Measurements from ENCODE around the gene COL23A1.

Gene COL23A1

GRCh38 chr5:178465861-178466288 lies 124.3 kb downstream of the COL23A1 start:
- no peak for DNase-seq (ENCODE audit: low read depth, low spot score)
- no peak overlapping the region for H3K9ac ChIP-seq (ENCODE audit: insufficient read length)
- H3K36me3 ChIP-seq (ENCODE audit: insufficient read depth, low read length) = no peaks in the 10 kb centered on the region
- H3K9me3 ChIP-seq (ENCODE audit: low read depth, low read length) = no peaks in the 10 kb centered on the region
- no peak for TF ChIP-seq EZH2 (IDR thresholded peaks at IDR 0.05)
- no peak for TF ChIP-seq FOXP2 (optimal IDR thresholded peaks at IDR 0.05; ENCODE audit: control extremely low read depth, extremely low read length, insufficient read depth)
- TF ChIP-seq POLR2AphosphoS5 (IDR thresholded peaks at IDR 0.05; ENCODE audit: borderline replicate concordance, low read depth, low read length) = no peak
- H3K27ac ChIP-seq = no peak overlapping the region
- H3K4me3 ChIP-seq = no peak overlapping the region

- Histone ChIP-seq H3K4me3 (no peak overlapping the region), H3K9me3 (ENCODE audit: low read depth, low read length) (no peaks in the 10 kb centered on the region), H3K36me3 (ENCODE audit: insufficient read depth, low read length) (no peaks in the 10 kb centered on the region), H3K9ac (ENCODE audit: insufficient read length) (no peak overlapping the region), H3K27ac (no peak overlapping the region)
- TF ChIP-seq FOXP2 (optimal IDR thresholded peaks at IDR 0.05; ENCODE audit: control extremely low read depth, extremely low read length, insufficient read depth) (no peak), POLR2AphosphoS5 (IDR thresholded peaks at IDR 0.05; ENCODE audit: borderline replicate concordance, low read depth, low read length) (no peak), EZH2 (IDR thresholded peaks at IDR 0.05) (no peak)
- DNase-seq (ENCODE audit: low read depth, low spot score) = no peak
Observed at GRCh38 chr5:178465228-178465860, 124.8 kb downstream of the COL23A1 start.

GRCh38 chr5:178464431-178465048 lies 125.7 kb downstream of the COL23A1 start:
- TF ChIP-seq EZH2 (IDR thresholded peaks at IDR 0.05) = no peak
- TF ChIP-seq POLR2AphosphoS5 (IDR thresholded peaks at IDR 0.05; ENCODE audit: borderline replicate concordance, low read depth, low read length) = no peak
- no peak for TF ChIP-seq FOXP2 (optimal IDR thresholded peaks at IDR 0.05; ENCODE audit: control extremely low read depth, extremely low read length, insufficient read depth)
- no peak overlapping the region for H3K27ac ChIP-seq
- no peak overlapping the region for H3K9ac ChIP-seq (ENCODE audit: insufficient read length)
- no peak overlapping the region for H3K4me3 ChIP-seq
- no peak for DNase-seq (ENCODE audit: low read depth, low spot score)
- H3K36me3 ChIP-seq (ENCODE audit: insufficient read depth, low read length) = no peaks in the 10 kb centered on the region
- no peaks in the 10 kb centered on the region for H3K9me3 ChIP-seq (ENCODE audit: low read depth, low read length)

- Histone ChIP-seq H3K36me3 (ENCODE audit: insufficient read depth, low read length) (no peaks in the 10 kb centered on the region), H3K27ac (no peak overlapping the region), H3K9me3 (ENCODE audit: low read depth, low read length) (no peaks in the 10 kb centered on the region), H3K9ac (ENCODE audit: insufficient read length) (no peak overlapping the region), H3K4me3 (no peak overlapping the region)
- no peak for DNase-seq (ENCODE audit: low read depth, low spot score)
- no peak for TF ChIP-seq POLR2AphosphoS5 (IDR thresholded peaks at IDR 0.05; ENCODE audit: borderline replicate concordance, low read depth, low read length)
Observed at GRCh38 chr5:178463321-178464155, 126.7 kb downstream of the COL23A1 start.

- H3K27ac ChIP-seq = no peak overlapping the region
- DNase-seq (ENCODE audit: low read depth, low spot score) = no peak
Observed at GRCh38 chr5:178462816-178463215, 127.4 kb downstream of the COL23A1 start.

GRCh38 chr5:178462076-178462475 lies 128.1 kb downstream of the COL23A1 start:
- no peak overlapping the region for H3K27ac ChIP-seq
- no peak overlapping the region for H3K4me3 ChIP-seq
- no peaks in the 10 kb centered on the region for H3K36me3 ChIP-seq (ENCODE audit: insufficient read depth, low read length)
- TF ChIP-seq POLR2AphosphoS5 (IDR thresholded peaks at IDR 0.05; ENCODE audit: borderline replicate concordance, low read depth, low read length) (no peak), EZH2 (IDR thresholded peaks at IDR 0.05) (no peak), FOXP2 (optimal IDR thresholded peaks at IDR 0.05; ENCODE audit: control extremely low read depth, extremely low read length, insufficient read depth) (no peak)
- no peak for DNase-seq (ENCODE audit: low read depth, low spot score)
- H3K9ac ChIP-seq (ENCODE audit: insufficient read length) = no peak overlapping the region
- H3K9me3 ChIP-seq (ENCODE audit: low read depth, low read length) = no peaks in the 10 kb centered on the region

More at GRCh38 chr5:178462816-178463215, 127.4 kb downstream of the COL23A1 start:
- TF ChIP-seq POLR2AphosphoS5 (IDR thresholded peaks at IDR 0.05; ENCODE audit: borderline replicate concordance, low read depth, low read length) = no peak
- no peak for TF ChIP-seq FOXP2 (optimal IDR thresholded peaks at IDR 0.05; ENCODE audit: control extremely low read depth, extremely low read length, insufficient read depth)
- no peak for TF ChIP-seq EZH2 (IDR thresholded peaks at IDR 0.05)
- Histone ChIP-seq H3K9ac (ENCODE audit: insufficient read length) (no peak overlapping the region), H3K4me3 (no peak overlapping the region), H3K36me3 (ENCODE audit: insufficient read depth, low read length) (no peaks in the 10 kb centered on the region), H3K9me3 (ENCODE audit: low read depth, low read length) (no peaks in the 10 kb centered on the region)

- no peak overlapping the region for H3K27ac ChIP-seq
- no peak for DNase-seq (ENCODE audit: low read depth, low spot score)
- TF ChIP-seq POLR2AphosphoS5 (IDR thresholded peaks at IDR 0.05; ENCODE audit: borderline replicate concordance, low read depth, low read length) = no peak
- TF ChIP-seq EZH2 (IDR thresholded peaks at IDR 0.05) = no peak
- TF ChIP-seq FOXP2 (optimal IDR thresholded peaks at IDR 0.05; ENCODE audit: control extremely low read depth, extremely low read length, insufficient read depth) = no peak
- no peaks in the 10 kb centered on the region for H3K36me3 ChIP-seq (ENCODE audit: insufficient read depth, low read length)
- no peak overlapping the region for H3K4me3 ChIP-seq
- H3K9ac ChIP-seq (ENCODE audit: insufficient read length) = no peak overlapping the region
- no peaks in the 10 kb centered on the region for H3K9me3 ChIP-seq (ENCODE audit: low read depth, low read length)
Observed at GRCh38 chr5:178461004-178461730, 129.0 kb downstream of the COL23A1 start.

GRCh38 chr5:178460598-178460997 lies 129.6 kb downstream of the COL23A1 start:
- Histone ChIP-seq H3K27ac (no peak overlapping the region), H3K9ac (ENCODE audit: insufficient read length) (no peak overlapping the region), H3K36me3 (ENCODE audit: insufficient read depth, low read length) (no peaks in the 10 kb centered on the region), H3K4me3 (no peak overlapping the region), H3K9me3 (ENCODE audit: low read depth, low read length) (no peaks in the 10 kb centered on the region)
- TF ChIP-seq POLR2AphosphoS5 (IDR thresholded peaks at IDR 0.05; ENCODE audit: borderline replicate concordance, low read depth, low read length) = no peak
- TF ChIP-seq FOXP2 (optimal IDR thresholded peaks at IDR 0.05; ENCODE audit: control extremely low read depth, extremely low read length, insufficient read depth) = no peak
- TF ChIP-seq EZH2 (IDR thresholded peaks at IDR 0.05) = no peak
- no peak for DNase-seq (ENCODE audit: low read depth, low spot score)

Data from SK-N-MC (cell line).